NCI-H748 (cell line): ENCODE measurements around the gene PCDH9.
"Not testable (repeated sequence)": the region's sequence is repeated elsewhere in the genome, so short reads cannot be mapped to it uniquely, and the experiment has no call there.

Source experiments
- DNase-seq: peaks from one replicate; lab custom pipeline; 2025; ENCODE audit not compliant: unreplicated experiment; lab: John Stamatoyannopoulos, UW

Gene PCDH9

GRCh38 chr13:66322193-66322740 is 907.9 kb downstream of the PCDH9 start:
- DNase-seq, result no peak

GRCh38 chr13:66314911-66315310 is 915.2 kb downstream of the PCDH9 start:
- DNase-seq, result peak; percentile 82

- no peak for DNase-seq
Observed at GRCh38 chr13:66313413-66313812, 916.7 kb downstream of the PCDH9 start.

GRCh38 chr13:66312312-66313087 is 917.6 kb downstream of the PCDH9 start:
- peak; percentile 32 for DNase-seq

GRCh38 chr13:66305961-66306617 is 924.0 kb downstream of the PCDH9 start:
- no peak for DNase-seq

- no peak for DNase-seq
Observed at GRCh38 chr13:66301482-66301881, 928.7 kb downstream of the PCDH9 start.

- DNase-seq, result no peak
Observed at GRCh38 chr13:66301006-66301405, 929.1 kb downstream of the PCDH9 start.

GRCh38 chr13:66296875-66297274 is 933.3 kb downstream of the PCDH9 start:
- no peak for DNase-seq

GRCh38 chr13:66296328-66296727 is 933.8 kb downstream of the PCDH9 start:
- DNase-seq, result no peak

- peak; percentile 3 for DNase-seq
Observed at GRCh38 chr13:66286806-66287205, 943.3 kb downstream of the PCDH9 start.

GRCh38 chr13:66275416-66275815 is 954.7 kb downstream of the PCDH9 start:
- DNase-seq, result no peak

- no peak for DNase-seq
Observed at GRCh38 chr13:66273011-66273410, 957.1 kb downstream of the PCDH9 start.

GRCh38 chr13:66266761-66267160 is 963.4 kb downstream of the PCDH9 start:
- DNase-seq, result no peak

- DNase-seq, result no peak
Observed at GRCh38 chr13:66266348-66266747, 963.8 kb downstream of the PCDH9 start.

- no peak for DNase-seq
Observed at GRCh38 chr13:66265371-66265770, 964.8 kb downstream of the PCDH9 start.

- DNase-seq, result no peak
Observed at GRCh38 chr13:66264971-66265370, 965.2 kb downstream of the PCDH9 start.

- DNase-seq, result no peak
Observed at GRCh38 chr13:66262330-66262729, 967.8 kb downstream of the PCDH9 start.

GRCh38 chr13:66259426-66259825 is 970.7 kb downstream of the PCDH9 start:
- DNase-seq, result not testable (repeated sequence)
